Suppressor macrophage treated with lipopolysaccharide for 4 hours (primary cell): ENCODE data around the gene DZIP1L.

Experiments used
- DNase-seq: peaks from one replicate; pipeline ENCODE4 v3.0.0-alpha.2; 2020

DZIP1L gene

GRCh38 chr3:138030734-138031280, 84.6 kb downstream of the DZIP1L start:
- no peak for DNase-seq

GRCh38 chr3:138027821-138028220, 87.6 kb downstream of the DZIP1L start:
- no peak for DNase-seq

- no peak for DNase-seq
These were observed 89.9 kb downstream of the DZIP1L start for GRCh38 chr3:138025553-138025952.

DNA sequence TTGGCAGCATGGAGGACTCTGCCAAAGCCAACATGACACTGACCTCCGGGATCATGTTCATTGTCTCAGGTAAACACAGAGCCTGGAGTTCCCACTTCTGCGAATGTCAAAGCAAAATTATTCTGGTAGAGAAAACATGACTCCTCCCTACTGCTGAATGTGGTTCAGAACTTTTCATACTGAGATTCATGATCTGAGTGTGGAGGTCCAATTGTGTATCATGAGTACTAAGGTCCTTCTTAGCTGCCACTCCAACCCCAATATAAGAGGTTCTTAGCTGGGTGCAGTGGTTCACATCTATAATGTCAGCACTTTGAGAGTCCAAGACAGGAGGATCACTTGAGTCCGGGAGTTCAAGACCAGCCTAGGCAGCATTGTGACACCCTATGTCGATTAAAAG, 91.7 kb downstream of the DZIP1L start:
- DNase-seq, result no peak

- no peak for DNase-seq
These were observed 95.9 kb downstream of the DZIP1L start for GRCh38 chr3:138019281-138020069.

GRCh38 chr3:138016065-138016464, 99.3 kb downstream of the DZIP1L start:
- no peak for DNase-seq

- no peak for DNase-seq
These were observed 102.9 kb downstream of the DZIP1L start for GRCh38 chr3:138012526-138012925.
